ENCODE results near the gene PARP4.
"Not testable (repeated sequence)": the region's sequence is repeated elsewhere in the genome, so short reads cannot be mapped to it uniquely, and the experiment has no call there.

The PARP4 gene

DNA sequence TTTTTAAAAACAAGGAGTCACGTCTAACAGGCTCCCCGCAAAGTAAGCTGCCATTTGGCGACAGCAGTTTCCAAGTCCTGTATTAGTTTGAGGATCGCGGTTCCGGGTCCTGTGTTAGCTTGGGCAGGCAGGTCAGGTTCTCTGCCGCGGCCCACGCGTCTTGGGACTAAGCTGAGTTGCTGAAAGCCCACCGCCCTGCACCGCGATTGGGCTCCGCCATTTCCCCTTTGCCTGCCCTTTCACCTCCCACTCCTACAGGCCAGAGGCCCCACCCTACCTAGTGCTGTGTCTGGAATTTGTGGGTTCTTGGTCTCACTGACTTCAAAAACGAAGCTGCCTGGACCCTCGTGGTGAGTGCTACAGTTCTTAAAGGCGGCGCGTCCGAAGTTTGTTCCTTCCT lies 6.8 kb downstream of the PARP4 start:
- DNase-seq (ENCODE audit: low read depth): no peak

DNA sequence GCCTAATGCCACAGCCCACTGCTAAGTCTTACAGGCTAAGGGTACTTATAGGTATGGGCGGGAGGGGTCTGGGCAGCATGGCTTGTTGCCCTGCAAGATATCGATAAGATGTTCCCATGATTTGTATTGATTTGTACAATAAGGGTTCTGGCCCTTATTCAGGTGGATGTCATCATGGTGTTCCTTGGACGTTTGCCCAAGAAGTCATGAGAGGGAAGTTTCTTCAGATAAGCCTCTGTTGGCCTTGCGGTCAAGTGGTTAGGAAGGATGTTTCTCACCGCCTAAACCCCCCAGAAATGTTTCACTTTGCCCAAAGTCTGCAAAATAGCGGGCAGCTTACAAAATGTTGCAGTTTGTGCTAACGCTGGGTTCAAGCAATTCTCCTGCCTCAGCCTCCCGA lies 7.3 kb downstream of the PARP4 start:
- no peak for DNase-seq (ENCODE audit: low read depth)

GRCh38 chr13:24503379-24503696 lies 9.2 kb downstream of the PARP4 start:
- DNase-seq (ENCODE audit: low read depth): no peak

GRCh38 chr13:24502533-24503378 lies 9.8 kb downstream of the PARP4 start:
- DNase-seq (ENCODE audit: low read depth): no peak

GRCh38 chr13:24500977-24501376 lies 11.6 kb downstream of the PARP4 start:
- no peak for DNase-seq (ENCODE audit: low read depth)

DNA sequence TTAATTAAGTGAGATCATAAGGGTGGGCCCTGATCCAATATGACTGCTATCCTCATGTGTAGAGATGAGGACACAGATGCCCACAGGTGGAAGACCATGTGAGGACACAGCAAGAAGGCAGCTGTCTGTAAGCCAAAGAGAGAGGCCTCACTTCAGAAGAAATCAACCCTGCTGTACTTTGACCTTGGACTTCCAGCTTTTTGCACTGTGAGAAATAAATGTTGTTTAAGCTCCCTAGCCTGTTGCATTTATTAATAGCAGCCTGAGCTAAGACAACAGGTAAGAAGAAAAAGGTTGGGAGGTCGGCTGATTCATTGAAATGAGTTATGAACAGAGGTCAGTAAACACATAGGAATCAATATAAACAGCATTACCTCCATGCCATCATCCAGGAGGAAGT lies 14.8 kb downstream of the PARP4 start:
- no peak for DNase-seq (ENCODE audit: low read depth)

DNA sequence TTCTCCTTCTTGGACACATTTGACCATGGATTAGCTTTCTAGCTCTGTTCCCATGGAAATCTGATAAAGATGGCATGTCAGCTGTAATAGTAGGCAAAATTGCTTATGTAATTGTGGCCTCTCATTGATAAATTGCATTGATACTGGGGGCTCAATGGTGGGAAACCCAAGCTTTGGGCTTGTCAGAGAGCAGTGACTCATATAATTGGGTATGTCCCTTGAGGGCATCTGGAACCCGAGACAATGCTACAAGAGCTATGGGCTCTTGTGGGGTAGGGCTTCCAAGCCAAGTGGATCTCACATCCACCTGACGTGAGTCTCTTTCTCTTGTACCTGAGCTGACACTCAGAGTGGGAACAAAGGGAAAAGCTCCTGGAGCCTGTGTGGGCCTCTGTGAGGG lies 16.3 kb downstream of the PARP4 start:
- not testable (repeated sequence) for DNase-seq (ENCODE audit: low read depth)

- no peak for DNase-seq (ENCODE audit: low read depth)
Measured at GRCh38 chr13:24495151-24495729, 17.3 kb downstream of the PARP4 start.

DNA sequence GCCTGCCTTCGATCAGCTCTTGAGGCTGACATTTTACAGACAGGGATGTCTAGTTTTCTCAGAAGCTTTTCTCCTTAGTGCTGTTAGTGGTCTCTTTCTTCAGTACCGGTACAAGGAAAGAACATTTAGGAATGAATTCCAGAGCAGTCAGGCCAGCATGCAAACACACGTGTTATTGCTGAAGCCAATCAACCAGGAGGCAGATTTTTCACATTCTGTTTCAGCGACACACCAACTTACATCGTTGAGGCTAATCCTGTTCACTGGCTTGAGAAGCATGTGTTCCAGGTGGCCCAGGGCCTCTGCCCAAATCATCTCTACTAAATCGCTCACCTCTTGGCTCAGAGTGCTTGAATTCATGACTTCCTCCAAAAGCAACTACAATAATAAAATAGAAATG lies 19.2 kb downstream of the PARP4 start:
- no peak for DNase-seq (ENCODE audit: low read depth)

DNA sequence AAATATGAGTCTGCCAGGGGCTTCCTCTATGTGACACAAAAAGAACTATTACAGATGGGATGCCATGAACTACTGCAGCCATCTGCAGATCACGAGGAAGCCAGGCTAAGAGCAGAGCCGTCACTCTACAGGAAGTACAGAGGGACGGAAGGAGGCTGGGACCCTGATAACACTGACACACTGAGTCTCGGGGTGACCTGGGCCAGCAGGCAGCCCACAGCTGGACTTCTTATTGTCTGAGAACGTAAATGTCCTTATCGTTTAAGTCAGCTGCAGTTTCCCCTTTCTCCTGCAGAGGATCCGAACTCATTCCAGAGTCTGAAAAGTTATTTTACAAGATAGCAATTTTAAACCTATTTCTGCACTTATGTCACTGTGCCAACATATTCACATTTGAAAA lies 20.7 kb downstream of the PARP4 start:
- no peak for DNase-seq (ENCODE audit: low read depth)

GRCh38 chr13:24489721-24490120 lies 22.9 kb downstream of the PARP4 start:
- DNase-seq (ENCODE audit: low read depth): no peak

DNA sequence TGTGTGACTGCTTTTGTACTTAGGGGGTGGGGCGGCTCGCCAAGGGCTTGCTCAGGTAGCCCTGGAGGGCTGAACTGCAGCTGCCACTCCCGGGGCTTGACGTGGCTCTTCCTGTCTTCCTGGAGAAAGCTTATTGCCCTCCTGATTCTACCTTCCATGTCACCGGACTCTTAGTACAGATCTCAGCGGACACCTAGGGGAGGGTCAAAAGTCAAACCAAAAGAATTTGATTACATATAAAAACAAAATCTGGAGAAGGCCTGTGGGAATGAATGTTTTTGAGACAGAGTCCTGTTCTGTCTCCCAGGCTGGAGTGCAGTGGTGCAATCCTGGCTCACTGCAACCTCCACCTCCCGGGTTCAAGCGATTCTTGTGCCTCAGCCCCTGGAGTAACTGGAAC lies 24.5 kb downstream of the PARP4 start:
- not testable (repeated sequence) for DNase-seq (ENCODE audit: low read depth)

- DNase-seq (ENCODE audit: low read depth): not testable (repeated sequence)
Measured at GRCh38 chr13:24486017-24486657, 26.4 kb downstream of the PARP4 start.

GRCh38 chr13:24473686-24474085 lies 38.9 kb downstream of the PARP4 start:
- DNase-seq (ENCODE audit: low read depth): no peak

DNA sequence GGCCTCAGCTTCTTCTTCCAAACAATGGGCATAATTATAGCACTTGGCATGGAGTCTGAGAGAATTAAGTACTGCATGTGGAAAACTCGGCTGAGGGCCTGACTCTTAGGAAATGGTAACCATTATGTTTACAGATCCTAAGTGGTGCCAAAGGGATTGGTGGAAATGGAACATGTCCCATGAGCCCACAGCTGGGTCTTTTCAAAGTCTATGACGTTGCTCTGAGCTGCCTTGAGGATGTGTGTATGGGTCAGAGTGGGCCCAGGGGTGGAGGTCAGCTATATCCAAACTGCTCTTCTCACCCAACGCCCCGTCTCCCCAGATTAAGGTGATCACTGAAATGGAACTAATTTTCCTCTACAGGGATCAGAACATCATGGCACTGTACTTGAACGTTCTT lies 40.4 kb downstream of the PARP4 start:
- DNase-seq (ENCODE audit: low read depth): not testable (repeated sequence)

- DNase-seq (ENCODE audit: low read depth): no peak
Measured at GRCh38 chr13:24463078-24463477, 49.5 kb downstream of the PARP4 start.

GRCh38 chr13:24460256-24460655 lies 52.3 kb downstream of the PARP4 start:
- no peak for DNase-seq (ENCODE audit: low read depth)

DNA sequence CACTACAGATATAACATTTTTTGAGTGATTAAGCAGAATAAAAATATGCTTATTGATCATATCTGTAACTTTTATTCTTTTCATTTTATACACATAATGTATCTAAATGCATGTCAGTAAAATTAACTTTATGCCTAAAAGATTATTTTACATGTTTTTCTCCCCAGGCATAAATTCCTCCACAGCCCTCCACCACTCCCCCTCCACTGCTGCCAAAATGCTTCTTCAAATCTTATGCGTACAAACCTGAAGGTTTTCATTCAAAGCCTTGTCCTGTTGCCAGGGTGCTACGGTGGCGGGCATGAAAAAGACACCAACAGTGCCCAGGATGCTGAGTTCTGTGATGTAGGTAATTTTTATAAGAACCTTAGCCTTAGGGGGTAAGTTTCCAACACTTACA lies 52.9 kb downstream of the PARP4 start:
- DNase-seq (ENCODE audit: low read depth): no peak

- no peak for DNase-seq (ENCODE audit: low read depth)
Measured at GRCh38 chr13:24459234-24459633, 53.3 kb downstream of the PARP4 start.

GRCh38 chr13:24458736-24459135 lies 53.8 kb downstream of the PARP4 start:
- no peak for DNase-seq (ENCODE audit: low read depth)

DNA sequence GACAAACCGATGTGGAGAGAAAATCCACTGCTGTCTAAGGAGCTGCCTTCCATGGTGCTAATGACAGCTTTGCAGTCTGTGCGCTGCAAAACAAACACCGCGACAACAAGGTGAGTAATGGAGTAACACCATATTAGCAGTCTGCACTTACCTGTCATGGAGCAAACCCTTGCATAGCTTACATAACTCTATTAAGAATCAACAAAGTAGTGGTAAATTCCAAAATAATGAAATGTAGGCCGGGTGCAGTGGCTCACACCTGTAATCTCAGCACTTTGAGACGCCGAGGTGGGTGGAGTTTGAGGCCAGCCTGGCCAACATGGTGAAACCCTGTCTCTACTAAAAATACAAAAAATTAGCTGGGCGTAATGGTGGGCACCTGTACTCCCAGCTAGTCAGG lies 56.2 kb downstream of the PARP4 start:
- DNase-seq (ENCODE audit: low read depth): no peak

GRCh38 chr13:24454056-24454455 lies 58.5 kb downstream of the PARP4 start:
- no peak for DNase-seq (ENCODE audit: low read depth)

- no peak for DNase-seq (ENCODE audit: low read depth)
Measured at GRCh38 chr13:24452044-24452443, 60.5 kb downstream of the PARP4 start.

GRCh38 chr13:24450530-24450929 lies 62.0 kb downstream of the PARP4 start:
- no peak for DNase-seq (ENCODE audit: low read depth)
